ENCODE data around the gene UNC119. TPM values are rescaled to one million over a fixed set of nuclear protein-coding genes. Genes with fewer than 3 reads are reported as not detected.

Gene UNC119
- total RNA-seq = 35.8 TPM

DNA sequence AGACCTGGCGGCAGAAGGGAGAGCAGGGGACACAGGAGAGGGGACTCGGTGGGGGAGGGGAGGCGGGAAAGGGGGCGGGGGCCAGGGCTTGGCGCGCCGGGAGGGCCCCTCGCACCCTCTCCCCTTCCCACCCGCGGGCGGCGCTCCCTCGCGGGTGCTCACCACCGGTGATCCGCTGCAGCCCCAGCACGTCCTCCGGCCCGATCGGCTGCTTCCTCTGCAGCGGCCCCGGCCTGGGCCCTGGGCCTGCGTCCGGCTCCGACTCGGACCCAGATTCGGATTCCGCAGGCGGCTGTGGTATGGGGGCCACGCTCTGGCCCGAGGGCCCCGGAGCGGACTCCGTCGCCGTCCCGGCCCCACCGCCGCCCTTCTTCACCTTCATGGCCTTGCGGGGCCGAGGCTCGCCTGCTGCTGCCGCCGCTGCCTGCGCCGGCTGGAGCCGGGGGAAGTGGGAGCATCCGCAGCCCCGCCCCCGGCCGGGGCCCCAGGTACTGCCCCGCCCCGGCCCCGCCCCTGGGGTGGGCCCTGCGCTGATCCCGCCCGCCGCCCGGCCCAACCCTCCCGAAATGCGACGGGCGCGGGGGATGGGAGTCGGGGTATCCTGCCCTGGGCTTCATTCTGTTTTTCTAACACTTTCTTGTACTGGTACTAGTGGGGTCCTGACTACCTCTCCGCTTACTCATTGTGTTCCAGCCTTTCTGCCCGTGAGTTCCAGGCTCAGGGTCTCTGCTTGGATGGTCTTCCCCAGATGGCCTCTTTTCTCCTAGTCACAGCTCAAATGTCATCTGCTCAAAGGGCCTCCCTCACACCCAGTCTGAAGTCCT lies at the start of gene UNC119:
UNC119 (minus strand) TSS at position 449 of the 824 bp plus-strand sequence; CDS start at position 382, 67 bp downstream.

DNA sequence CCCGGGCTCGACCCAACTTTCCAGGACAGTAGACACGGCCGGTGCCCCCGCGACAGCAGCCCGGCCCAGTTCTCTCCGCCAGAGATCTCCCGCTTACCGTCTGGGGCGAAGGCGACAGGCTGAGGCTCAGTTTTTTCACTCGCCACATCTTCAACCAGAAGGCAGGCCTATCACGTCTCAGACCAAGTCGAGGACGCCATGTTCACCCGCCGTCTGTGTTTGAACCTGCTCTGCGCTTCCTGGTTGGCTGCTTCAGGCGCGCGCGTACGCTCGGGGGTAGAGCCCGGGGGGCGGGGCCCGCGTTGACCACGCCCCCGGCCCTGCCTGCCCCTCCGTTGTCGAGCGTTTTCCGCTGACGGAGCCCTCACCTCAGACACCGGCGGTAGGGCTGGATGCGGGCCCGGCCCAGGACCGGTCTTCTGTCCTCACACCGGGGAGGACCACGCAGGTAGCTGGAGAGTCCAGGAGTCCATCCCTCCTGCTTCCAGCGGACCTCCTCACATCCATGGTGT lies 46.4 kb upstream of the UNC119 start, which contains the start of gene SPAG5:
SPAG5 (minus strand) TSS at position 227 of the 512 bp plus-strand sequence; CDS start at position 148, 79 bp downstream.

DNA sequence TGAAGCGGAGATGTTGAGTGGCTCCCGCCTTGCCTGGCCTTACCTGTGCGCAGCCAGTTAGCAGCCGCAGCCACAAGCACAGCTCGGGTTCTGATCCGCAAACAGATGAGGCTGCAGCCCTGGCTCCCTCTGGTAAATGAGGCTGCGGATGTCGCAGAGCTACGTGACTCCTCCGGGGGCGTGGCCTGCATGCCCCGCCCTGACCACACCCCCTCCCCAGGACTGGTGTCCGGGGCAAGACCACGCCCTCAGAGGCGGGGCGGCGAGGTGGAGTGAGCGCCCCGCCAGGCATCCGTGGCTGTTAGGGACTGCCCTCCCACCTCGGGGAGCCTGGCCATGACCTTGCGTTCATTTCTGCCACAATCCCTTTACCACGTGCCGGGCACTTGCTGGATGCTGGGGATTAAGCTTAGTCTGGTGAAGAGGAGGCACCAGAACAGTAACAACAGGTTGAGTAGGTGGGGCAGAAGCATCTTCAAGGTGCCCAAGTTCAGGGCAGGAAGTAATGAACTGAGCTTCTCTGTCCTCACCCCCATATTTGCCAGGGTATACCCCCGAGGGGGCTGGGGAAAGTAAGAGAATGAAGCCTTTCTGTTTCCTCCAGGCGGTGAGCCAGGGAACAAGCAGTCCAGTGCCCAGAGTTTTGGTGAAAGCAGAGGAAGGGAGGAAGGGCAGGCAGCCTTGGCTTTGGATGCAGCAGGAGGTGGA lies 24.5 kb upstream of the UNC119 start, which contains the start of gene ALDOC:
ALDOC (minus strand) TSS at position 138 of the 708 bp plus-strand sequence. CDS start 1,363 bp downstream, outside the sequence.

DNA sequence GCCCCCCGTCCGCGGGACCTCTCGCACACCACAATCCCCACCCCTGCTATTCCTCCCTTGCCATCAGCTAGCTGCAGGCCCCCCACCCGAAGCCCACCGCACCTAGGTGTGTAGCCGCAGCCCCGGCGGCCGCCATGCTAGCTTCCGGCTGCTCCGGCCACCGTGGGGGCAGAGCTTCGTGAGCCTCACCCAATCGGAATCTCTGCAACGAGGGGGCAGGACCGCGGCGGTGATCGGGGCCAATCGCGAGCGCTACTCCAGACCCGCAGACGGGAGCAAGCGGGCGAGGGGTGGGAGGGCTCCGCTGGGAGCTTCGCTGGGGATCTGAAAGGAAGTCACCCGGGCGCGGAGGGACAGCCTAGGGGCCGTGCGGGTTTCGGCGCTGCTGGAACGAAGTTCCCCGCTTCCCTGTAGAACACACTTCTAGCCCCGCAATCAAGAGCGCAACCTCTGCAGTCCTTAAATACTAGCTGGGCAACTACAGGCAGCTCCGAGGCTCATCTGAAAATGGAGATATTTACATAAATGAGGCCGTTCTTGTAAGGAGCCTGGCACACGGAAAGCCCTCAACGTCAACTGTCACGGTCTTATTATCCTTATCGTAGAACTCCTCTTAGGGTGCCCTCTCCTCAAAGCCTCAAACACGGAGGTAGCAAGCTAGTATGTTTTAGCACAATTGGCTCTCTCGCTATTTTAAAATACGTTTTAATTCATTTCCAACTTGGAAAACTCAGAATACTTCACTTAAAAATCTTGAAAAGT lies 19.1 kb upstream of the UNC119 start, which contains the start of gene PIGS:
PIGS (minus strand) TSS at position 164 of the 762 bp plus-strand sequence; CDS start at position 136, 28 bp downstream.

DNA sequence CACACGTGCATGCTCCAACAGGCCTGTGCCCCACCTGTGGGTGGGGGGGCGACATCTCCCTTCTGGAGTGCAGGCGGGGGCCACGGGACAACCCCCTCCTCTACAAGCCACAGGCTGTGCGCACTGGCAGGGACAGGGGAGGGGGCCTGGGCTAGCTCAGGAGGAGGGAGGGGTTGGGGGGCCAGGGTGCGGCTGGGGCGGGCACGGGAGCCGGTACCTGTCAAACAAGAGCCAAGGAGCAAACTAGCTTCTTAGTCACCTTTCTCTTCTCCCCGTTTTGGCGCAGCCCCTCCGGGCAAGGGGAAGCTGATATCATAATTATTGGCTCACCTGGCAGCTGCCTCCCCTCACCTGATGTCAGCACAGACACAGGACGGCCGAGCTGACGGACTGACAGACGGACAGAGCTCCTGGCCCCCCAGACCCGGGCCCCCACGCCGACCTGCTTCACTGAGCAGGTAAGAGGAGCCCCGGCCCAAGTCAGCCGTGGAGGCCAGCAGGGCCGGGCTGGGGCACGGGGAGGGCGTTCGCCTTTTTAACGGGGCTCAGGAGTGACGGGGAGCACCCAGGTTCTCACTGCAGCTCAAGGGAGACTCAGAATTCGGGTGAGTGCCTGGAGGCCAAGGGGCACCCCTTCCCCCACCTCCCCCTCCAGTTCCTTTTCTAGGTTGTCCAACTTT lies 46.3 kb downstream of the UNC119 start, which contains the start of gene FOXN1:
FOXN1 (plus strand) TSS at position 363 of the 680 bp plus-strand sequence. CDS start 17,622 bp downstream, outside the sequence.

Other genes starting within 250 kb of the UNC119 start
- gene TMEM97, start 233.4 kb downstream of the UNC119 start, total RNA-seq = 25.8 TPM
- gene IFT20, start 217.2 kb downstream of the UNC119 start, total RNA-seq = 33.7 TPM
- 39.2 TPM for gene TNFAIP1, start 216.9 kb downstream of the UNC119 start, total RNA-seq
- gene POLDIP2, start 195.1 kb downstream of the UNC119 start, total RNA-seq = 49.4 TPM
- gene SEBOX, start 187.4 kb downstream of the UNC119 start, total RNA-seq = not detected
- 0.69 TPM for gene VTN, start 182.3 kb downstream of the UNC119 start, total RNA-seq
- 32.8 TPM for gene SARM1, start 180.9 kb downstream of the UNC119 start, total RNA-seq
- gene SLC46A1, start 146.4 kb downstream of the UNC119 start, total RNA-seq = 18.2 TPM
- not detected for gene SLC13A2, start 79.0 kb downstream of the UNC119 start, total RNA-seq
- not detected for gene FOXN1, start 46.3 kb downstream of the UNC119 start, total RNA-seq
- gene PIGS, start 18.9 kb upstream of the UNC119 start, total RNA-seq = 30.2 TPM
- gene ALDOC, start 24.3 kb upstream of the UNC119 start, total RNA-seq = 249 TPM
- gene SPAG5, start 46.4 kb upstream of the UNC119 start, total RNA-seq = 9.7 TPM
- gene RSKR, start 61.6 kb upstream of the UNC119 start, total RNA-seq = 15.9 TPM
- 110 TPM for gene BLTP2, start 92.5 kb upstream of the UNC119 start, total RNA-seq
- gene SDF2, start 109.3 kb upstream of the UNC119 start, total RNA-seq = 36.9 TPM
- 42.2 TPM for gene SUPT6H, start 109.6 kb upstream of the UNC119 start, total RNA-seq
- gene PROCA1, start 159.3 kb upstream of the UNC119 start, total RNA-seq = 5.5 TPM
- 21.2 TPM for gene RAB34, start 165.2 kb upstream of the UNC119 start, total RNA-seq
- gene RPL23A, start 167.4 kb upstream of the UNC119 start, total RNA-seq = 340 TPM
- gene TLCD1, start 173.6 kb upstream of the UNC119 start, total RNA-seq = 1.6 TPM
- gene NEK8, start 176.2 kb upstream of the UNC119 start, total RNA-seq = 0.92 TPM
- gene TRAF4, start 191.4 kb upstream of the UNC119 start, total RNA-seq = 39.7 TPM

All from diencephalon (tissue), 1 donor.